GM12878 (cell line): Measurements from ENCODE around the gene PAX5.

ENCODE experiments used
- CTCF ChIP-seq, 3 experiments: IDR thresholded peaks in 2 of 3; conservative IDR thresholded peaks in 1 of 3; 2 replicates each; pipeline ENCODE4 v1.5.1; 2011; ENCODE audit warnings: low read depth in 3 of 3, low read length in 3 of 3, mild to moderate bottlenecking in 3 of 3, control low read depth in 2 of 3, moderate library complexity in 2 of 3, inconsistent platforms in 1 of 3, mixed read lengths in 1 of 3; ENCODE audit not compliant: control insufficient read depth in 2 of 3, insufficient read depth in 1 of 3; ENCODE audit errors: extremely low read depth in 1 of 3
- DPF2 ChIP-seq: fragments of 450-650 bp; IDR thresholded peaks from 2 replicates; pipeline ENCODE4 v1.6.1; 2017; ENCODE audit warnings: mild to moderate bottlenecking
- RAD21 ChIP-seq: IDR thresholded peaks from 2 replicates; pipeline ENCODE4 v1.6.1; 2011; ENCODE audit warnings: mild to moderate bottlenecking, low read depth, low read length, moderate library complexity; ENCODE audit not compliant: insufficient read depth
- ZBTB33 ChIP-seq: fragments of 450-650 bp; IDR thresholded peaks from 2 replicates; pipeline ENCODE4 v1.6.1; 2017; ENCODE audit warnings: mild to moderate bottlenecking
- TF ChIP-seq, protein P1 (sequence below): IDR thresholded peaks from 2 replicates; pipeline ENCODE4 v1.6.1; 2011; ENCODE audit warnings: low read depth, mild to moderate bottlenecking, low read length, moderate library complexity, borderline replicate concordance; ENCODE audit errors: extremely low read depth

DNA sequence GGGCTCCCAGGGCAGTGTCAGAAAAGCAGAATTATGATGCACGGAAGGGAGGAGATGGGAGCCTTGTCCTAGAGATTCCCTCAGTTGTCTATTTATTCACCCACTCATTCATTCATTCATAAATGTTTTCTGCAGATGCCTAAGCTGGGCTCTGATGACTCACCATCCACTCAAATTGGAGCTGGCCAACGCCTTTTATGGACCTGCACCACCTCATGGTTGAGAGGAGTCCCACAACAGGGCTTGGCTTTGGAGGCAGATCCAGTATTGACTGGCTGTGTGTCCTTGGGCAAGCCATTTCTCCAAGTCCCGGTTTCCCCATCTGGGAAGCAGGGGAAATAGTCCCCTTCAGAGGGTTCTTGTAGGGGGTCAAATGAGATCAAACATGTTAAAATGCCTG is 233.6 kb downstream of the PAX5 start:
- TF ChIP-seq CTCF (IDR thresholded peaks at IDR 0.05 in 2 of 3, conservative IDR thresholded peaks at IDR 0.05 in 1 of 3; ENCODE audit: control insufficient read depth in 2 of 3, extremely low read depth in 1 of 3, insufficient read depth in 1 of 3, low read depth in 3 of 3, low read length in 3 of 3) (no peak), ZBTB33 (no peak), DPF2 (no peak), RAD21 (no peak)
- TF ChIP-seq, protein P1, sequence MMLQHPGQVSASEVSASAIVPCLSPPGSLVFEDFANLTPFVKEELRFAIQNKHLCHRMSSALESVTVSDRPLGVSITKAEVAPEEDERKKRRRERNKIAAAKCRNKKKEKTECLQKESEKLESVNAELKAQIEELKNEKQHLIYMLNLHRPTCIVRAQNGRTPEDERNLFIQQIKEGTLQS = no peak
